Caco-2 (cell line): Measurements from ENCODE around the gene ASRGL1. TPM values are rescaled to one million over a fixed set of nuclear protein-coding genes. Genes with fewer than 3 reads are reported as not detected.

Experiments
- BruUV-seq: library from RNA; stranded (reverse); fragments of 400-500 nt; replicated peaks from 2 replicates; lab custom pipeline; 2021; lab: Mats Ljungman, UMichigan
- CTCF ChIA-PET: fragments of 300-600 bp; sonication (Branson Sonifier 250); formaldehyde crosslinking; loops from one replicate; lab custom pipeline; 2022; ENCODE audit warnings: antibody characterized with exemption; lab: Charles Lee
- POLR2A ChIA-PET: fragments of 300-600 bp; sonication (Branson Sonifier 250); formaldehyde crosslinking; loops from one replicate; lab custom pipeline; 2022; ENCODE audit warnings: antibody characterized with exemption; lab: Charles Lee
- DNase-seq, 2 experiments: peaks; one replicate each; pipeline versions ENCODE4 v3.0.0 to v3.0.0-alpha.2; 2020 to 2022
- H3K27me3 ChIP-seq: replicated peaks from 2 replicates; pipeline ENCODE4 v1.6.0; 2011; ENCODE audit warnings: low read length; ENCODE audit not compliant: control insufficient read depth, insufficient read depth
- H3K36me3 ChIP-seq: 2 replicates; pipeline ENCODE4 v1.5.1; 2011; ENCODE audit warnings: low read length; ENCODE audit not compliant: control insufficient read depth, insufficient read depth
- H3K4me1 ChIP-seq: fragments of 250-450 bp; sonication (Bioruptor Pico); 2 replicates; pipeline ENCODE4 v1.5.1; 2020; ENCODE audit warnings: mild to moderate bottlenecking
- H3K4me3 ChIP-seq: 2 replicates; pipeline ENCODE4 v1.5.1; 2011; ENCODE audit warnings: low read depth, mild to moderate bottlenecking, control low read depth, low read length
- H3K9me3 ChIP-seq: fragments of 250-450 bp; sonication (Bioruptor Pico); 2 replicates; pipeline ENCODE4 v1.5.1; 2020; ENCODE audit warnings: mild to moderate bottlenecking, moderate library complexity
- H3K27ac Mint-ChIP-seq: one replicate; pipeline ENCODE4 v1.8.0; 2022; ENCODE audit warnings: mixed read lengths; ENCODE audit not compliant: unreplicated experiment
- H3K27me3 Mint-ChIP-seq: one replicate; pipeline ENCODE4 v1.8.0; 2022; ENCODE audit warnings: mixed read lengths; ENCODE audit not compliant: insufficient read depth, unreplicated experiment
- H3K36me3 Mint-ChIP-seq: one replicate; pipeline ENCODE4 v1.8.0; 2022; ENCODE audit warnings: mild to moderate bottlenecking, mixed read lengths; ENCODE audit not compliant: insufficient read depth, unreplicated experiment
- H3K4me1 Mint-ChIP-seq: one replicate; pipeline ENCODE4 v1.8.0; 2022; ENCODE audit warnings: low read depth, mixed read lengths; ENCODE audit not compliant: unreplicated experiment
- H3K4me3 Mint-ChIP-seq: one replicate; pipeline ENCODE4 v1.8.0; 2022; ENCODE audit warnings: mild to moderate bottlenecking, moderate library complexity, mixed read lengths; ENCODE audit not compliant: unreplicated experiment
- H3K9me3 Mint-ChIP-seq: one replicate; pipeline ENCODE4 v1.8.0; 2022; ENCODE audit warnings: mixed read lengths; ENCODE audit not compliant: unreplicated experiment
- CTCF ChIP-seq, 2 experiments: fragments of 200-600 bp in 1 of 2; IDR thresholded peaks; 1 replicate in 1 of 2; 2 replicates in 1 of 2; pipeline versions ENCODE4 v1.5.1 to v1.8.0; 2011 to 2022; ENCODE audit warnings: antibody characterized with exemption in 1 of 2, control low read depth in 1 of 2, inconsistent platforms in 1 of 2, low read depth in 1 of 2, low read length in 1 of 2, mild to moderate bottlenecking in 1 of 2, moderate library complexity in 1 of 2; ENCODE audit not compliant: insufficient read depth in 1 of 2, severe bottlenecking in 1 of 2, unreplicated experiment in 1 of 2
- intact Hi-C: fragments of 100-400 bp; cut with micrococcal nuclease; formaldehyde crosslinking; loops from one replicate; pipeline ENCODE4 v1.10.0; 2022; ENCODE audit not compliant: unreplicated experiment
- total RNA-seq: library from RNA; stranded (reverse); gene quantifications from 2 replicates; pipeline ENCODE4 v1.2.3, GENCODE V29; 2022

The ASRGL1 gene
- total RNA-seq, 1 experiment from 2014 or later, result 41.1 TPM

- H3K27me3 Mint-ChIP-seq, result no peaks in the 10 kb centered on the region
- no peaks in the 10 kb centered on the region for H3K36me3 ChIP-seq
- CTCF ChIA-PET, result no interaction called here
- H3K27me3 ChIP-seq, result no peaks in the 10 kb centered on the region
- intact Hi-C loops, result no loop called here
- no peaks in the 10 kb centered on the region for H3K36me3 Mint-ChIP-seq
- no peaks in the 10 kb centered on the region for H3K9me3 ChIP-seq
- no peak overlapping the region for H3K4me3 ChIP-seq
- peaks cover 8% of the 10 kb centered on the region for H3K4me1 ChIP-seq
- peaks cover 8% of the 10 kb centered on the region for H3K9me3 Mint-ChIP-seq
- no peak overlapping the region for H3K27ac Mint-ChIP-seq
- no peak for TF ChIP-seq CTCF (IDR thresholded peaks at IDR 0.05; ENCODE audit: insufficient read depth in 1 of 2, low read depth in 1 of 2, low read length in 1 of 2, severe bottlenecking in 1 of 2, unreplicated experiment in 1 of 2)
- POLR2A ChIA-PET, result no interaction called here
- peaks cover 12% of the 10 kb centered on the region for H3K4me1 Mint-ChIP-seq
- BruUV-seq, result no TSS peak
- DNase-seq, result no peak
- H3K4me3 Mint-ChIP-seq, result no peak overlapping the region
Measured at GRCh38 chr11:62413060-62413696, 75.9 kb downstream of the ASRGL1 start.

- Mint-ChIP-seq H3K27ac (peak overlapping the region; percentile 8), H3K36me3 (no peaks in the 10 kb centered on the region), H3K27me3 (no peaks in the 10 kb centered on the region), H3K4me3 (no peak overlapping the region), H3K9me3 (peaks cover 8% of the 10 kb centered on the region), H3K4me1 (peaks cover 15% of the 10 kb centered on the region)
- H3K36me3 ChIP-seq, result no peaks in the 10 kb centered on the region
- intact Hi-C loops, result no loop called here
- CTCF ChIA-PET, result interaction anchor here (1.0 kb wide), 1 partner anchor 8 kb away, joined by 3 read pairs; no protein-coding TSS in a partner anchor
- no peak for TF ChIP-seq CTCF (IDR thresholded peaks at IDR 0.05; ENCODE audit: insufficient read depth in 1 of 2, low read depth in 1 of 2, low read length in 1 of 2, severe bottlenecking in 1 of 2, unreplicated experiment in 1 of 2)
- peaks cover 8% of the 10 kb centered on the region for H3K4me1 ChIP-seq
- DNase-seq, result no peak
- POLR2A ChIA-PET, result no interaction called here
- no peak overlapping the region for H3K4me3 ChIP-seq
- no peaks in the 10 kb centered on the region for H3K9me3 ChIP-seq
- BruUV-seq, result no TSS peak
- no peaks in the 10 kb centered on the region for H3K27me3 ChIP-seq
Measured at GRCh38 chr11:62416596-62416995, 79.3 kb downstream of the ASRGL1 start.

GRCh38 chr11:62418136-62418535 lies 80.9 kb downstream of the ASRGL1 start:
- Mint-ChIP-seq H3K9me3 (peaks cover 8% of the 10 kb centered on the region), H3K4me3 (no peak overlapping the region), H3K4me1 (peaks cover 19% of the 10 kb centered on the region), H3K36me3 (no peaks in the 10 kb centered on the region), H3K27me3 (no peaks in the 10 kb centered on the region), H3K27ac (peak overlapping the region; percentile 49)
- intact Hi-C loops, result no loop called here
- no TSS peak for BruUV-seq
- no peaks in the 10 kb centered on the region for H3K36me3 ChIP-seq
- CTCF ChIA-PET, result no interaction called here
- POLR2A ChIA-PET, result interaction anchor here (0.6 kb wide), 1 partner anchor 9 kb away, joined by 4 read pairs; no protein-coding TSS in a partner anchor
- H3K9me3 ChIP-seq, result no peaks in the 10 kb centered on the region
- H3K4me3 ChIP-seq, result no peak overlapping the region
- H3K27me3 ChIP-seq, result no peaks in the 10 kb centered on the region
- TF ChIP-seq CTCF (IDR thresholded peaks at IDR 0.05; ENCODE audit: insufficient read depth in 1 of 2, low read depth in 1 of 2, low read length in 1 of 2, severe bottlenecking in 1 of 2, unreplicated experiment in 1 of 2), result no peak
- DNase-seq, result no peak
- H3K4me1 ChIP-seq, result peaks cover 11% of the 10 kb centered on the region
